GM18519 (cell line): ENCODE measurements around the gene SLC37A1.

Experiments used
- ATAC-seq: cut with Tn5 transposase; IDR thresholded peaks from one replicate; pipeline ENCODE4 v1.9.1; 2021; ENCODE audit warnings: mild to moderate bottlenecking, moderate library complexity; ENCODE audit not compliant: unreplicated experiment, low FRiP score

The SLC37A1 gene

GRCh38 chr21:42540396-42540795 is 26.7 kb downstream of the SLC37A1 start:
- ATAC-seq, result no peak

GRCh38 chr21:42541174-42541573 is 27.5 kb downstream of the SLC37A1 start:
- ATAC-seq, result no peak

- no peak for ATAC-seq
Measured at GRCh38 chr21:42541618-42542017, 28.0 kb downstream of the SLC37A1 start.

GRCh38 chr21:42542196-42542595 is 28.5 kb downstream of the SLC37A1 start:
- ATAC-seq, result no peak

- ATAC-seq, result no peak
Measured at GRCh38 chr21:42542596-42542995, 28.9 kb downstream of the SLC37A1 start.

GRCh38 chr21:42543106-42543847 is 29.6 kb downstream of the SLC37A1 start:
- ATAC-seq, result no peak

- no peak for ATAC-seq
Measured at GRCh38 chr21:42544544-42544943, 30.9 kb downstream of the SLC37A1 start.

GRCh38 chr21:42545317-42545716 is 31.7 kb downstream of the SLC37A1 start:
- no peak for ATAC-seq

- ATAC-seq, result no peak
Measured at GRCh38 chr21:42545745-42546144, 32.1 kb downstream of the SLC37A1 start.

- no peak for ATAC-seq
Measured at GRCh38 chr21:42546433-42546832, 32.8 kb downstream of the SLC37A1 start.

- no peak for ATAC-seq
Measured at GRCh38 chr21:42547001-42547905, 33.6 kb downstream of the SLC37A1 start.

- ATAC-seq, result no peak
Measured at GRCh38 chr21:42547906-42548365, 34.3 kb downstream of the SLC37A1 start.

- no peak for ATAC-seq
Measured at GRCh38 chr21:42548687-42549406, 35.2 kb downstream of the SLC37A1 start.

- no peak for ATAC-seq
Measured at GRCh38 chr21:42550817-42551216, 37.2 kb downstream of the SLC37A1 start.

- no peak for ATAC-seq
Measured at GRCh38 chr21:42552407-42553336, 39.0 kb downstream of the SLC37A1 start.

GRCh38 chr21:42553435-42553834 is 39.8 kb downstream of the SLC37A1 start:
- ATAC-seq, result no peak

- no peak for ATAC-seq
Measured at GRCh38 chr21:42554251-42554961, 40.8 kb downstream of the SLC37A1 start.

GRCh38 chr21:42555756-42556438 is 42.2 kb downstream of the SLC37A1 start:
- ATAC-seq, result no peak

- no peak for ATAC-seq
Measured at GRCh38 chr21:42556476-42556875, 42.8 kb downstream of the SLC37A1 start.
